ENCODE measurements around the gene CARS2. TPM values are rescaled to one million over a fixed set of nuclear protein-coding genes. Genes with fewer than 3 reads are reported as not detected.
A peak's percentile ranks its signal among the peaks of the same experiment; 100 is the strongest.

CARS2 gene
- total RNA-seq = 10 to 100 TPM; 32.9 to 56.9 (median 40.2) TPM

GRCh38 chr13:110705826-110706569 is at the start of gene CARS2:
Gene CARS2, minus strand, starts transcription at chr13:110706116. Its CDS starts 23 bp downstream, at chr13:110706093.
- Histone ChIP-seq H3K9me3 (no peaks in the 10 kb centered on the region), H3K4me3 (peak within 1 kb of the TSS; percentile 68 to 88 (median 78)), H3K4me1 (peaks cover 17 to 50% (median 45%) of the 10 kb centered on the region in 4 donors), H3K27ac (replicated peaks in 1 of 4) (peak within 1 kb of the TSS; percentile 79 to 91 (median 87)), H3K27me3 (no peaks in the 10 kb centered on the region), H3K36me3 (peaks cover 0 to 17% (median 4%) of the 10 kb centered on the region in 4 donors)
- WGBS = 2% methylated on average over 21 of the region's 80 CpGs
- TF ChIP-seq POLR2AphosphoS5 (IDR thresholded peaks at IDR 0.05) (peak in 1 of 2 donors; percentile 88), EP300 (IDR thresholded peaks at IDR 0.05) (no peak), POLR2A (IDR thresholded peaks at IDR 0.05; ENCODE audit: low read depth) (peak; percentile 26)
- TF ChIP-seq, protein P1, sequence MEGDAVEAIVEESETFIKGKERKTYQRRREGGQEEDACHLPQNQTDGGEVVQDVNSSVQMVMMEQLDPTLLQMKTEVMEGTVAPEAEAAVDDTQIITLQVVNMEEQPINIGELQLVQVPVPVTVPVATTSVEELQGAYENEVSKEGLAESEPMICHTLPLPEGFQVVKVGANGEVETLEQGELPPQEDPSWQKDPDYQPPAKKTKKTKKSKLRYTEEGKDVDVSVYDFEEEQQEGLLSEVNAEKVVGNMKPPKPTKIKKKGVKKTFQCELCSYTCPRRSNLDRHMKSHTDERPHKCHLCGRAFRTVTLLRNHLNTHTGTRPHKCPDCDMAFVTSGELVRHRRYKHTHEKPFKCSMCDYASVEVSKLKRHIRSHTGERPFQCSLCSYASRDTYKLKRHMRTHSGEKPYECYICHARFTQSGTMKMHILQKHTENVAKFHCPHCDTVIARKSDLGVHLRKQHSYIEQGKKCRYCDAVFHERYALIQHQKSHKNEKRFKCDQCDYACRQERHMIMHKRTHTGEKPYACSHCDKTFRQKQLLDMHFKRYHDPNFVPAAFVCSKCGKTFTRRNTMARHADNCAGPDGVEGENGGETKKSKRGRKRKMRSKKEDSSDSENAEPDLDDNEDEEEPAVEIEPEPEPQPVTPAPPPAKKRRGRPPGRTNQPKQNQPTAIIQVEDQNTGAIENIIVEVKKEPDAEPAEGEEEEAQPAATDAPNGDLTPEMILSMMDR (IDR thresholded peaks at IDR 0.05) = peak in 2 of 3 experiments; percentile 23 to 26
- peak; percentile 99 for DNase-seq (ENCODE audit: extremely low spot score)
- intact Hi-C loops (cut with DNase I) = loop anchor here (5.0 kb wide), 1 partner anchor 89 kb away; the partner anchor contains the start of gene NAXD

- TF ChIP-seq, protein P1 (IDR thresholded peaks at IDR 0.05) = no peak
- no peak for TF ChIP-seq EP300 (IDR thresholded peaks at IDR 0.05)
- no peak for TF ChIP-seq POLR2A (IDR thresholded peaks at IDR 0.05; ENCODE audit: low read depth)
- no peak for TF ChIP-seq POLR2AphosphoS5 (IDR thresholded peaks at IDR 0.05)
- 93% methylated on average over 4 of the region's 4 CpGs for WGBS
- H3K27ac ChIP-seq (replicated peaks in 1 of 4) = no peak overlapping the region
Observed at GRCh38 chr13:110748271-110748670, 42.4 kb upstream of the CARS2 start.

DNA sequence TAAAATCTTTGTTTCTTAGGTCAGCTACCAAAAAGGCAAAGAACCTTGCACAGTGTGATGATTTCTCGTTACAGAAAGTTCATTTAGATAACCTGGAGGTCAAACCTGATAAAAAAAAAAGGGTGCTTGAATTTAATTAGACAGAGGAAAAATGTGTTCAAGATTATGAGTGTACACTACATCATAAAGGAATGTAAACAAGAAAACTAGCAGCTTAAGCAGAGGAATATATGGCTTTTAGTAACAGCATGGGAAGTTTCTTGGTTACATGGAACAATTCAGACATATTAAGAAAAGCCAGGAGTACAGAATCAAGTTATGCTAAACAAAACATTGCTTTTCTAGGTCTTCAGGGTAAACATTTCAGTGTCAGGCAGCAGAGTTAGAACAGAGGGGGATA is 40.5 kb upstream of the CARS2 start:
- no peaks in the 10 kb centered on the region for H3K9me3 ChIP-seq
- WGBS = 86% methylated on average over 1 of the region's 1 CpG
- no peak for DNase-seq (ENCODE audit: extremely low spot score)

More at GRCh38 chr13:110748271-110748670, 42.4 kb upstream of the CARS2 start:
- Histone ChIP-seq H3K4me3 (no peak overlapping the region), H3K36me3 (no peaks in the 10 kb centered on the region), H3K9me3 (no peaks in the 10 kb centered on the region), H3K4me1 (no peaks in the 10 kb centered on the region), H3K27me3 (no peaks in the 10 kb centered on the region)
- no peak for DNase-seq (ENCODE audit: extremely low spot score)
- intact Hi-C loops (cut with DNase I) = no loop called here

DNA sequence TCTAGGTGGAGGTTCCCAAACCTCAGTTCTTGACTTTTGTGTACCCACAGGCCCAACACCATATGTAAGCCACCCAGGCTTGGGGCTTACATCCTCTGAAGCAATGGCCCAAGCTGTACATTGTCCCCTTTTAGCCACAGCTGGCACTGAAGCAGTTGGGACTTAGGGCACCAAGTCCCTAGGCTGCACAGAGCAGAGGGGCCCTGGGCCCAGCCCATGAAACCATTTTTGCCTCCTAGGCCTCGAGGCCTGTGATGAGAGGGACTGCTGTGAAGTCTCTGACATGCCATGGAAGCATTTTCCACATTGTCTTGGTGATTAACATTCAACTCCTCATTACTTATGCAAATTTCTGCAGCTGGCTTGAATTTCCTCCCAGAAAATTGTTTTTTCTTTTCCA is 37.8 kb upstream of the CARS2 start:
- WGBS = 64% methylated on average over 1 of the region's 1 CpG
- Histone ChIP-seq H3K4me1 (no peaks in the 10 kb centered on the region), H3K9me3 (no peaks in the 10 kb centered on the region), H3K27ac (replicated peaks in 1 of 4) (no peak overlapping the region), H3K36me3 (no peaks in the 10 kb centered on the region), H3K27me3 (no peaks in the 10 kb centered on the region), H3K4me3 (no peak overlapping the region)
- intact Hi-C loops (cut with DNase I) = no loop called here
- DNase-seq (ENCODE audit: extremely low spot score) = no peak
- TF ChIP-seq POLR2A (IDR thresholded peaks at IDR 0.05; ENCODE audit: low read depth) (no peak), POLR2AphosphoS5 (IDR thresholded peaks at IDR 0.05) (no peak), EP300 (IDR thresholded peaks at IDR 0.05) (no peak)
- TF ChIP-seq, protein P1 (IDR thresholded peaks at IDR 0.05) = no peak

More for the DNA sequence above, 40.5 kb upstream of the CARS2 start:
- Histone ChIP-seq H3K27me3 (no peaks in the 10 kb centered on the region), H3K36me3 (no peaks in the 10 kb centered on the region), H3K27ac (replicated peaks in 1 of 4) (no peak overlapping the region), H3K4me3 (no peak overlapping the region), H3K4me1 (no peaks in the 10 kb centered on the region)
- TF ChIP-seq, protein P1 (IDR thresholded peaks at IDR 0.05) = no peak
- TF ChIP-seq EP300 (IDR thresholded peaks at IDR 0.05) (no peak), POLR2AphosphoS5 (IDR thresholded peaks at IDR 0.05) (no peak), POLR2A (IDR thresholded peaks at IDR 0.05; ENCODE audit: low read depth) (no peak)
- intact Hi-C loops (cut with DNase I) = no loop called here

Data from esophagus muscularis mucosa (tissue), 4 donors.